IPS DF 4.7 (cell line): Measurements from ENCODE around the gene DRC3.

Source experiments
- DNase-seq: peaks from one replicate; pipeline ENCODE4 v3.0.0-alpha.2; 2013; ENCODE audit warnings: low spot score; ENCODE audit errors: extremely low read depth

The DRC3 gene

DNA sequence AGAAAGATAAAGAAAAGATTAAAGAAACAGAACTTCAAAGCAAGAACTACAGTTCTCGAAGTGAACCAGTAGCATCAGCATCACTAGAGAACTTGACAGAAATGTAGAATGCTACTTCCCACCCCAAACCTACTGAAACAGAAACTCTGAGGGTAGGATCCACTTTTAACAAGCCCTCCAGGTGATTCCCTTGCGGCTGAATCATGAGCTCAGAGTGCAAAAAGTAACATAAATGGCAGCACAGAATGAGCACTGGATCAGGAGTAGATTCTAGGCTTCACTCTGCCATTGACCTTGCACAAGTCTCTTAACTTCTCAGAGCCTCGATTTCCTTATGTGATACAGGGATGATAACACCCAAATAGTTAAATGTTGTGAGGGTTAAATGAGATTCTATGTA, 6.3 kb upstream of the DRC3 start:
- DNase-seq = no peak

DNA sequence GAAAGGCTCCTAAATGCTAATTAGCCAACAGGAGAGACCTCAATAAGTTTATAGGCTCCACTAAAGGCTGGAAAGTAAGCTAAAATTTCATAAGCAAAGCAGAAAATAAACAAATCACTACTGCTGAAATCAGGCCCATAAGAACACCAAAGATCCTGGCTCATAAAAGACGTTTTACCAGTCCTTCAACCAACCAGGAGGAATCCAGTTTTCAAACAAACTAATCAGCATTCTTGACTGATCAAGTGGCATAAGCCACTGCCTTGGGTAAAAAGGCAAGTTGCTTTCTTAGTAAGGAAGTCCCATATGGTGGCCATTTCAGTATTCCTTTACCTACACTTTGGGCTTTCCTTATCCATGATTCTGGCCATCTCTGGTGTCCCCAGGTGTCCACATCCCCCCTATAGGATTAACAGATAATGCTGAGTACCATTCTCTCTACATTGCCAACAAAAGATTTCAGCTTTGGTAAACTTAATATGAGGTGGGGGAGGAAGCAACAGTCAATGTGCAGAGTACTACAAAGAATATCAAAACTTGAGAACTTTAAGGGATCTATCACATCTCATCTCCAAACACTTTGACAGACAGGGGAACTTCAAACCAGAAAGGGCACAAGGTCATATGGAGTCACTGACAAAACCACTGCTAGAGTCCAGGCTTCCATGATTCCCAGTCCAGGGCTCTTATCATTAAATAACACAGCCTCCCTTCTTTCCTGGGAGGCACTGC, 1.8 kb upstream of the DRC3 start:
- DNase-seq = no peak

DNA sequence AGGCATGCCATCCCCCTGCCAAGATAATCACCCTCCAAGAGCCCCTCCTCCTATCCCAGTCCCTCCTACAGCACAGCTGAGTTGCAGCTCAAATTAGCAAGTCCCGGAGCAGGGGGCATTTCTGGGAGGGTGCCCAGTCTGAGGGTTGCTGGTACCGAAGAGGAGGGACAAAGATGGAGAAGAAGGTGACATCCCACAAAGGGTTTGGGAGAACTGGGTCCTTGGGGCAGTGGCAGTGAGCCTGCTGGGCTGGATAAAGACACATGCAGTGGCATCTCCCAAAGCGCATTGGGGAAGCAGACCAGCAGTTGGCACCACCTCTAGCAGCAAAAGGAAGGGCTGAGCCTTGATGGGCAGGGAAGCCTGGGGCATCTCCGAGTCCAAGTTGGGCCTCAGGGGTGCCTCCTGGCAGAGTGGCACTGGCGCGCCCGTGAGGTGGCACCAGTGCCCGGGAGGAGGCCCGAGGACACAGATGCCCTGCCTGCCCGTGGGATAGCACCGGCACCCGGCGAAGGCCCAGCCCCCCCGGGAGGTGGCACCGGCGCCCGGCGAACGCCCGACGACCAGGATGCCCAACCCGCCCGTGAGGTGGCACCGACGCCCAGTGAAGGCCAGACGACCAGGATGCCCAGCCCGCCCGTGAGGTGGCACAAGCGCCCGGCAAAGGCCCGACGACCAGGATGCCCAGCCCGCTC, 1.1 kb upstream of the DRC3 start:
- DNase-seq = no peak

GRCh38 chr17:17972952-17973254, 241 bp downstream of the DRC3 start:
- DNase-seq = no peak

DNA sequence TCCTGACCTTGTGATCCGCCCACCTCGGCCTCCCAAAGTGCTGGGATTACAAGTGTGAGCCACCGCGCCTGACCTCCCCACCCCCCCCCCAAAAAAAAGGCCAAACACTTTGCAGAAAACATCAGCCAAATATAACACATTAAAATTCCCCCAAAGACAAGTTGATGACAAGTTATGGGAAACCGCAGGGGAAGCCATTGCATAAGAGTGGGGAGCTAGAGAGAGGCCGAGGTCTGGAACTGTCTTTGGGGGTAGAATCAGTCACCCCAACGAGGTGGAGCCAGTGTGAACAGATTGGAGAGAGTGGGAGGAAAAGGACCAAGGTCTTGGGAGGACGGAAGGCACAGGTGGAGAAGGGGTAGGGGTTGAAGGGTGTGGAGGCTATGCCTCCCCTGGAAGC, 2.8 kb downstream of the DRC3 start:
- no peak for DNase-seq

DNA sequence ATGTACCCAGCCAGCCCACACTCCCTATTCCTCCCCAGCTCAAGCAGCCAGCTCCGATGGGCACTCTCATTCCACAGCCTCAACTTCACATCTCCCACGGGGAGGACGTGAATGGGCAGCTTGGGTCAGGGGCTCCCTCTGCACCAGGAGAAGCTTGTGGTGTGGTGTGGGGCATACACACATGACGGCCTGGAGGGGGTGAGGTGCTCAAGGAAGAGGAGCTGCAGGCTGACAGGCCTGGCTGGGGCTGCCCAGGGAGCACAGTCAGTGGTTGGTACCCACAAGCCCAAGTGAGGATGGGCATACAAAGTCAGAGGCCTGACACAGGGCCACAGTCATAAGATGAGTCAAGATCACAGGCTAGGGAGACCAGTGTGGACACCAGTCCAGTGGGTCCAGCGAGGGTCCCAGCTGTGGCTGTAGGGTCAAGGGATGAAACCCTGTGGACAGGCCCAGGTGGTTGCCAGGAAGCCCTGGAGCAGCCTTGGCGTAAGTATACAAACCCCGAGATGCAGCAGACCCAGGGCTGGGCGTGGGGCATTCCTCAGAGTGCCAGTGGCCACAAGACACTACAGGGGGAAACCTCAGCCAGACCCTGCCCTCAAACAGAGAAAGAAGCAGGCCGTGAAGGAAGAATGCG, 4.4 kb downstream of the DRC3 start:
- DNase-seq = no peak

DNA sequence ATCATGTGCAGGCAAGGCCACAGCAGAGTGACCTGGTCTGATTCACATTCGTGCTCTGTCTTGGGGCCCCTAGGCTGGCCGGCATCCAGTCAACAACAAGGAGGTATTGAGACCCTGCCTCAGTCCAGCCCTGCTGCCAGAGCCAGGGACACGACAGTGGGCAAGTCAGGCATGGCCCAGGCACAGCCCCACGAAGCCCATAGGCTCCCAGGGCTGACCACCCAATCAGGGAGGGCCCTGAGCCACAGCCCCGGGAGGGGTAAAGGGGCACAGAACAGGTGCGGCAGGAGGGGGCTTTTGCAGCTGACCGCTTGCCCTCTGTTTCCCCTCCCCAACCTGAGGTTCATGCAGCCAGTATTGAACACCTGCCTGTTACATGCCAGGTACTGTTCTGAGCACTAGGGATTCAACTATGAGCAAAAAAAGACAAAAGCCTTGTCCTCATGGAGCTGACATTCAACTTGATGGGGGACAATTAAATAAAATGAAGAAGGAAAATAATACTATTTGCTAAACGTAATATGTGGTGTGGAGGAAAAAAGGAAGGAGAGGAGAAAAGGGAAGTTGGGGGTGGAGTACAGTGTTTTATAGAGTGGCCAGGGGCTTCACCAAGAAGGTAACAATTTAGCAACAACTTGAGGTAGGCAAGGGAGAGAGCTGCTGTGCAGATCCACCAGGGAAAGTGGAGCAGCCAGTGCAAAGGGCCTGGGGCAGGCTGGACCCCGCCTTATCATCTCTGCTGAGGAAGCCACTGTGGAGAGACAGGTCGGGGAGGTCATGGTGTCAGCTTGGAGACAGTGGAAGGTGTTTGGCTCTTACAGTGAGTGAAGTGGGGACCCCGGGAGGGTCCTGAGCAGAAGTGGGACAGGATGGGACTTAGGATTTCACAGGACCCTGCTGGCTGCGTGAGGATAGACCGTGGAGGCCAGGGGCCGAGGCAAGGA, 6.1 kb downstream of the DRC3 start:
- DNase-seq = no peak

DNA sequence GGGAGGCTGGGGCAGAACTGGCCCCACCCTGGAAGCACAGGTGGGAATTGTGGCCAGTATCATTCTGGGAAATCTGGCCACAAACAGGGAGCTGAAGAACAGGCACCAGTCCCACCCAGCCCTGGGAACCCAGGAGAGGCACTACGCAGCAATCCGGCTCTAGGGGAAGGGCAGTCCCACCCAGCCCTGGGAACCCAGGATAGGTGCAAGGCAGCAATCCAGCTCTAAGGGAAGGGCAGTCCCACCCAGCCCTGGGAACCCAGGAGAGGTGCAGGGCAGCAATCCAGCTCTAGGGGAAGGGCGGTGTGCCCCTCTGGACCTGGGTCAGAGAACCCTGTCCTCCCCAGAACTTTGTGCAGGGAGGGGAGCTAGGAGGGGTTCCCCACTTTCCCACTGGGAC, 7.1 kb downstream of the DRC3 start:
- no peak for DNase-seq

- no peak for DNase-seq
Measured at GRCh38 chr17:17981330-17981729, 8.7 kb downstream of the DRC3 start.

- DNase-seq = no peak
Measured at GRCh38 chr17:17982801-17983200, 10.1 kb downstream of the DRC3 start.

GRCh38 chr17:17983376-17983775, 10.7 kb downstream of the DRC3 start:
- DNase-seq = no peak

- no peak for DNase-seq
Measured at GRCh38 chr17:17983776-17984175, 11.1 kb downstream of the DRC3 start.

- DNase-seq = no peak
Measured at GRCh38 chr17:17985153-17985552, 12.5 kb downstream of the DRC3 start.

DNA sequence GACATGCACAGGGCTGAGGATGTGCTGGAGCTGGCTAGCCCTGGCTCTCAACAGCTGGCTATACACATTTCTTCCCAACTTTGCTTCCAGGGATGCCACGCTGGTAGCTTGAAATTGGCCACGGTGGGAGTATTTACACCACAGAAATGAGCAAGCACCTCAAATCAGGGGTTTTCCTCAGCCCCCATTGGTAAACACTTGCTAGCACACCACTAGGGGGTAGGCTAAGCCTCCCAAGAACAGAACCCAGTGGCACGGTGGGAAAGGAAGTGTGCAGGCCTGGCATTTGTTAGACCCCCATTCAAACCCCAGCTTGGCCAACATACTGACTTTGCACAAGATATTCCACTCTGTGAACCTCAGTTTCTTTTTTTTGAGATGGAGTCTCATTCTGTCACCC, 12.9 kb downstream of the DRC3 start:
- no peak for DNase-seq

DNA sequence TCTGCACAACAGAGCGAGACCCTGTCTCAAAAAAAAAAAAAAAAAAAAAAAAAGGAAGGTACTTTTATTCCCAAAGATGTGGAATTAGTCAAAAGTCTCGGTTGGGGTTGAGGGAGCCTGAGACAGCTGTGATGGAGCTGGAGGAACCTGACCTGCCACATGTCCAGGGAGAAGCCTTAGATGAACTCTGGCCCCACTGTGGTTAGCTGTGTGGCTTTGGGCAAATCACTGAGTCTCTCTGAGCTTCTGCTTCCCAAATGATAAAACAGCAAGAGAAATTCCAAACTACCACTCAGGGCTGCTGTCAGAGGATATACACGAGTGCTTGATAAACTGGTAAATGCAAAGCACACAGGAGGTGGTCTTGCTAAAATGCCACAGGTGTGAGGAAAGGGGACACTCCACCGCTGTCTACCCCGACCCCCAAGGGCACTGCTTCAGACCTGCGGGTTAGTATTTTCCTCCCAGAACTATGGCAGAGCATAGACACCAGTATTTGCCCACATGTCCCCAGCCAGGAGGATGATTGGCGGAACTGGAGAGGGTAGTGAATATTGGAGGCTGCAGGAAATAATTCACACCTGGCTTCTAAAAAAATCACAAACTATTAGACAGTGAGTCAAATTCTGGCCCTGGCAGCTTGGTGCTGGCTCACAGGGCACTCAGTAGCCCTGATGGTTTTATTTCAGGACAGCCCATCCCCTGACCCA, 14.7 kb downstream of the DRC3 start:
- DNase-seq = no peak

- DNase-seq = no peak
Measured at GRCh38 chr17:17987901-17988300, 15.2 kb downstream of the DRC3 start.

DNA sequence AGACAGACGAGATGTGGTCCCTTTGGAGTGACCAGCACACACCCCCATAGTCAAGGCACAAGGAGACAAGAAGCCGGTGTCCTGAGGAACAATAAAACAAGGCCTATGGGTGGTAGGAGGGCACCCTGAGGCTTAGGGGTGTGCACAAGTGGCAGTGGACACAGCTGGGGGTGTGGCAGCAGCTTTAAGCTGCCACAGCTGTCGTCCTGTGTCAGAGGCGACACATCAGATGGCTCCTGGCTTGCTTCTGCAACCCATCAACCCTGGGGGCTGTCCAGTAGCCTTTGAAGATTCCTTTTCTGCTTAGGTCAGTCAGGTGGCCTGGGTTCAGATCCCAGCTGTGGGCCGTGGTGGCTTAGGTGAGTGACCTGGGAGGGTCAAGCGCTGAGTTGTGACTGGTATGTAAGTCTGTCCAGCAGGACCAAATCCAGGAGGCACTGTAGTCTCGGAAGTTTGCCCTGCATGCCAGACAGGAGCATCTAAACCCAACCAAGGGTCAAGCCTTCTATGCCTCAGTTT, 15.8 kb downstream of the DRC3 start:
- no peak for DNase-seq

GRCh38 chr17:17989081-17989480, 16.4 kb downstream of the DRC3 start:
- no peak for DNase-seq

GRCh38 chr17:17989618-17990017, 17.0 kb downstream of the DRC3 start:
- no peak for DNase-seq

DNA sequence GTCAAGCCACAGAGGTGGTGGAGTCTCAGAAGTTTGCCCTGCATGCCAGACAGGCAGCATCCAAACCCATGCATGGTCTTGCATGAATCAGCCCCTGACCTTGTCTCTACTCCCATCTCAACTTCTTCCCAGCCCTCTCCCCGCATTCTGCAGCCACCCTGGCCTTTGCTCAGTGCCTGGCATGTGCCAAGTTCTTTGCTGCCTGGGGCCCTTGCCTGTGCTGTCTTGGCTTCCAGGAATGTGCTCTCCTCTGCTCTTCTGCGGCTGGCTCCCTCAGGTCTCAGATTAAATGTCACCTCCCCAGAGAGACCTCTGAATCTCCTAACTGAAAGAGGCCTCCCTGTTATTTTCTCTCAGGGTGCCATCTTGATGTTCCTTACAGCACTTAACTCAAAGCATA, 17.6 kb downstream of the DRC3 start:
- no peak for DNase-seq

DNA sequence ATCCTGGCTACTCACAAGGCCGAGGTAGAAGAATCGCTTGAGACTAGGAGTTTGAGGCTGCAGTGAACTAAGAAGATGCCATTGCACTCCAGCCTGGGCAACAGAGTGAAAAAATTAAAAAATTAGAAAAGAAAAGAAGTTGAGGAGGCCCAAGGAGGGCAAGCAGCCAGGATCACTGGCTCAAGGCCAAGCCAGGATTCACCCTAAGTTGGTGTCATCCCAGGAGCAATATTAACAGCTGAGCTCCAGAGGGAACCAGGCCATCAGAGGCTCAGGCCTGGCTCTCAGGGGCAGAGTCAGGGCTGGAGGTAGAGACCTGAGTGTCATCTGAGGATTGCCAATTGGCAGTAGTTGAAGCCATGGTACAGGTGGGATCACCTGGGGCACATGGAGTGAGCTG, 20.7 kb downstream of the DRC3 start:
- no peak for DNase-seq
